IPS-15b (cell line): ENCODE results near the gene GP9.

ENCODE experiments used
- H3K27me3 ChIP-seq: one replicate; pipeline ENCODE4 v1.6.1; 2013; ENCODE audit warnings: low read length; ENCODE audit not compliant: control insufficient read depth, insufficient read depth
- H3K36me3 ChIP-seq: one replicate; pipeline ENCODE4 v1.6.1; 2013; ENCODE audit warnings: low read length; ENCODE audit not compliant: control insufficient read depth, insufficient read depth
- H3K4me1 ChIP-seq: one replicate; pipeline ENCODE4 v1.6.1; 2013; ENCODE audit warnings: mild to moderate bottlenecking, low read length; ENCODE audit not compliant: control insufficient read depth, insufficient read depth
- H3K4me3 ChIP-seq: one replicate; pipeline ENCODE4 v1.5.1; 2013; ENCODE audit warnings: low read depth, low read length
- H3K9ac ChIP-seq: one replicate; pipeline ENCODE4 v1.6.1; 2013; ENCODE audit warnings: low read depth, mild to moderate bottlenecking, low read length
- H3K9me3 ChIP-seq: one replicate; pipeline ENCODE4 v1.6.1; 2013; ENCODE audit warnings: mild to moderate bottlenecking, low read length; ENCODE audit not compliant: control insufficient read depth, insufficient read depth

Gene GP9

GRCh38 chr3:129020691-129021090 lies 39.9 kb upstream of the GP9 start:
- Histone ChIP-seq H3K9me3 (no peaks in the 10 kb centered on the region), H3K4me3 (no peak overlapping the region), H3K27me3 (peaks cover 13% of the 10 kb centered on the region), H3K36me3 (no peaks in the 10 kb centered on the region), H3K4me1 (no peaks in the 10 kb centered on the region), H3K9ac (no peak overlapping the region)

GRCh38 chr3:129021140-129021551 lies 39.4 kb upstream of the GP9 start:
- H3K4me3 ChIP-seq = no peak overlapping the region
- no peaks in the 10 kb centered on the region for H3K9me3 ChIP-seq
- H3K36me3 ChIP-seq = no peaks in the 10 kb centered on the region
- H3K9ac ChIP-seq = no peak overlapping the region
- no peaks in the 10 kb centered on the region for H3K4me1 ChIP-seq
- peaks cover 18% of the 10 kb centered on the region for H3K27me3 ChIP-seq

DNA sequence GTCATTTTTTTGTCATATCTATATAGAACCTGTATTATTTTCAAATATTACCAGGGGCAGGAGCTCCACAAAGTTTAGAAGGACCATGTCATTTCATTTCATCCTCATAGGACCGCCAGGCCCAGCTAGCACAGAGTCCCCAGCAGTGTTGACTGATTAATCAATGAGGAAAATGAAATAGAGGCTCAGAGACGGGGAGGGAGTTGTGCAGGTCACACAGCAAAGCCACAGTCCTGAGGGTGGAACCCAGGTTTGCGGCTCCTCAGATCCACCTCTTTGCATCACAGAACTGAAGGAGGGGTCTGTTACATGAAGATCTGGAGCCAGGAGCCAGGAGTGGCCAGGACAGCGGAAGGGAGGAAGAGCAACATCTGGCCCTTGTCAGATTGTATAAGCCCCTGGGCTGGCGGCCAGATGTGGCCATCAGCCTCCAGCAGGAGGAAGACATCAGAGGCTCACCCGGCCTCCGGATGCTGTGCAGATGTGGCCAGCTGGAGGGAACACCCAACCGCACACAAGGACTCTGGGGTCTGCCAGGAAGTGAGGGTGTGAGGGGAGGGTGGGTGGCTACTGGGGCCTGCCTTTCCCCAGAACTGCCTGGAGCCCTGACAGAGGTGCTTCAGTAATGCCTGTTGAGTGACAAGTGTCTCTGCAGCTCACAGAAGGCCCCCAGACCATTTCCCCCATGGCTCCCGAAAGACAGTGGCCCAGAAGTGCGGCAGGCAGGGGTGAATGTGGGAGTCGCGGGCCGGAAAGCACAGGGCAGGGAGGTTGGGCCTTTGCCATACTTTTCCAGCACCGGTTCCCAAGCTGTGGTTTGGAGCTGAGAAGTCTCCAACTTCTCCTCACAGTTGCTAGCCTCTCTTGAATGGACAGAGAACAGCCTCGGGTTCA lies 38.2 kb upstream of the GP9 start:
- no peak overlapping the region for H3K4me3 ChIP-seq
- no peaks in the 10 kb centered on the region for H3K4me1 ChIP-seq
- peaks cover 25% of the 10 kb centered on the region for H3K27me3 ChIP-seq
- H3K9me3 ChIP-seq = no peaks in the 10 kb centered on the region
- H3K9ac ChIP-seq = no peak overlapping the region
- H3K36me3 ChIP-seq = no peaks in the 10 kb centered on the region

DNA sequence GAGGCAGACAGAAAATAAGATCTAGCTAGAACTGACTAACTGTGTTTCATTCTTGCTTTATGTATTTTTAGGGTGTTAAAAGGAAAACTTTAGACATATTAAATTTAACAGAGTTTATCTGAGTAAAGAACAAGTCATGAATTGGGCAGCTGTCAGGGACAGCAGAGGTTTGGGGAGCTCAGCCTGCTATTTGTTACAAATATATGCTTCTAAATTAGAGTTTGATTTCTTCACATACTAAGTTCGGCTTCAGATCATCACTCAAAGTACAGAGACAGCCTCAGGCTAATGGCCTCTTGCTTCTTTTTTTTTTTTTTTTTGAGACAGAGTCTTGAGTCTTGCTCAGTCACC lies 37.6 kb upstream of the GP9 start:
- Histone ChIP-seq H3K27me3 (peaks cover 25% of the 10 kb centered on the region), H3K9ac (no peak overlapping the region)

DNA sequence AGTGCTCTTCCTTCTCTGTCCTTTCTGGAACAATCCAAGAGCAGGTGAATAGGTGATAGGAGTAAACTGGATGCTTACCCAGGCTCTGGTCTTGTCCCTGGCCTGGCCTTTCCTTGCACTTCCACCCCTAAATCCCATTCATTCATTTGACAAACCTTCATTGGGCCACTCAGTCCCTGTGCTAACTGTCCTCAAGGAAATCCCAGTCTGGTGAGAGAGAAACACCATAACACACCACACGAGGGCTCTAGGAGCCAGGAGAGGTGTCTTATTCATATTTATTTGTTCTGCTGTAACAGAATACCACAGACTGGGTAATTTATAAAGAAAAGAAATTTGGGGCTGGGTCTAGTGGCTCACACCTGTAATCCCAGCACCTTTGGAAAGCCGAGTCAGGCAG lies 36.7 kb upstream of the GP9 start:
- Histone ChIP-seq H3K4me1 (no peaks in the 10 kb centered on the region), H3K9ac (no peak overlapping the region), H3K4me3 (no peak overlapping the region), H3K27me3 (peaks cover 25% of the 10 kb centered on the region), H3K9me3 (no peaks in the 10 kb centered on the region), H3K36me3 (no peaks in the 10 kb centered on the region)

More for the DNA sequence above, 37.6 kb upstream of the GP9 start:
- H3K4me1 ChIP-seq = no peaks in the 10 kb centered on the region
- no peak overlapping the region for H3K4me3 ChIP-seq
- H3K36me3 ChIP-seq = no peaks in the 10 kb centered on the region
- H3K9me3 ChIP-seq = no peaks in the 10 kb centered on the region

- H3K4me1 ChIP-seq = no peaks in the 10 kb centered on the region
- H3K36me3 ChIP-seq = no peaks in the 10 kb centered on the region
- no peak overlapping the region for H3K9ac ChIP-seq
- H3K27me3 ChIP-seq = peaks cover 25% of the 10 kb centered on the region
- H3K9me3 ChIP-seq = no peaks in the 10 kb centered on the region
- H3K4me3 ChIP-seq = no peak overlapping the region
Measured at GRCh38 chr3:129025108-129025507, 35.5 kb upstream of the GP9 start.

- Histone ChIP-seq H3K27me3 (peaks cover 25% of the 10 kb centered on the region), H3K9me3 (no peaks in the 10 kb centered on the region), H3K9ac (no peak overlapping the region), H3K4me1 (no peaks in the 10 kb centered on the region), H3K36me3 (no peaks in the 10 kb centered on the region), H3K4me3 (no peak overlapping the region)
Measured at GRCh38 chr3:129025691-129026435, 34.7 kb upstream of the GP9 start.

DNA sequence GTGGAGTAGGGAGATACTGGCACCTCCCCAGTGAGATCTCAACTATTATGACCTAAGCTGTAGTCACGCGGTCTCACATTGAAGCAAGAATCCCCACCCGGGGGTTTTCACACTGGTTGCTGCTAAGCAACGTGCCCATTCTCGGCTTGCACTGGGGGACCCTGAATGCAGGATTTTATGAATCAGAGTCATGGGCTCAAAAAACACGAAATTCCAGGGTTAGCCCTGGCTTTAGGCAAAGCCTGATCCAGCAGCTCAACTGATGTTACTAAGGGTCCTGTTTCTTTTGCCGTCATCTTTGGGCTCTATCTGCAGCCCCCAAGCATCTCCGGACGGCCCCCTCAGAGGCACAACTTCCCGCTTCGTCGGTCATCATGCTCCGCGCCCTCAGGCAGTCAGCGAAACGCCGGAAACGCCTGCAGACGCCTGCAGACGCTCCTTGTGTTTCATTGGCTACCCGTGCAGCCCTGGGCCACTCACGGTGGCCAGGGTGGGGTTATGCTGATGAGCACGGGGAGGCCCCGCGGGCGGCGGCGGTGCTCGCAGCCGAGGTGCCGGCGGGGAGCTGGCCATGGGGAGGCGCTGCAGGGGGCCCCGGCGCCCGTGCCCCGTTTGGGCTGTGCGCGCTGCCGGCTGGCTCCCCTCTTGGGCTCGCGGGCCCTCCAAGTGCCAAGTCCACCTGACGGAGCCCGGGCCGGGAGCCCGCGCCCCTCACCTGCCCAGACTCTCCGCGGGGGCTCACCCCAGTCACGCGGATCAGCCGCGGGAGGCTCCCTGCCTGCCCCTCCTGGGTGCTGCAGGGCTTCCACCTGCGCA lies 33.6 kb upstream of the GP9 start:
- no peaks in the 10 kb centered on the region for H3K36me3 ChIP-seq
- H3K9ac ChIP-seq = no peak overlapping the region
- H3K9me3 ChIP-seq = no peaks in the 10 kb centered on the region
- H3K4me1 ChIP-seq = no peaks in the 10 kb centered on the region
- peaks cover 25% of the 10 kb centered on the region for H3K27me3 ChIP-seq
- H3K4me3 ChIP-seq = peak overlapping the region; percentile 58

DNA sequence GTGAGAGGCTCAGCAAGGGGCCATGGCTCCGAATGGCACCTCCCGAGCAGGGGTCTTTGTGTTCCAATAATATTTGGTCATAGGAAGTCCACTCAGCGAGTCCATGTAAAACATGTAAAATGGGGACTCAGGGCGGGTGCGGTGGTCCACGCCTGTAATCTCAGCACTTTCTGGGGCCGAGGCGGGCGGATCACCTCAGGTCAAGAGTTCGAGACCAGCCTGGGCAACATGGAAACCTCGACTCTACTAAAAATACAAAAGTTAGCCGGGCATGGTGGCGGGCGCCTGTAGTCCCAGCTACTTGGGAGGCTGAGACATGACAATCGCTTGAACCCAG lies 33.1 kb upstream of the GP9 start:
- Histone ChIP-seq H3K27me3 (peaks cover 25% of the 10 kb centered on the region), H3K4me1 (no peaks in the 10 kb centered on the region), H3K9me3 (no peaks in the 10 kb centered on the region), H3K9ac (no peak overlapping the region), H3K4me3 (peak overlapping the region; percentile 58), H3K36me3 (no peaks in the 10 kb centered on the region)

DNA sequence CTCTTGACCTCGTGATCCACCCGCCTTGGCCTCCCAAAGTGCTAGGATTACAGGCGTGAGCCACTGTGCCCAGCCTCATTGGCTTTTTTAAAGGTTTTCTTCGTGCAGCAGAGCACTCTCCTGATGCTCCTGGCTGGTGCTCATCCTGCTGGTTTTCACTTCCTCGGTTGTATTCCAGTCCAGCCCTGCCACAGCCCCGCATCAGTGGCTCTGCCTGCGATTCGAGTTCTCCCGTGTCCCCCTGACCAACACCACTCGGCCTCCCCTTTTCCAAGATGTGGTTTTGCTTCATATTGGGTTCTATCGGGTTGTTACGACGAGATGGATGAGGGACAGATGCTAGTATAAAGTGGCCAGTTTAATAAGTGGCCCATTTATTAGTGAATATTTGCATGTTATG lies 31.7 kb upstream of the GP9 start:
- H3K27me3 ChIP-seq = peaks cover 25% of the 10 kb centered on the region
- no peaks in the 10 kb centered on the region for H3K36me3 ChIP-seq
- no peak overlapping the region for H3K4me3 ChIP-seq
- no peaks in the 10 kb centered on the region for H3K9me3 ChIP-seq
- no peak overlapping the region for H3K9ac ChIP-seq
- no peaks in the 10 kb centered on the region for H3K4me1 ChIP-seq

DNA sequence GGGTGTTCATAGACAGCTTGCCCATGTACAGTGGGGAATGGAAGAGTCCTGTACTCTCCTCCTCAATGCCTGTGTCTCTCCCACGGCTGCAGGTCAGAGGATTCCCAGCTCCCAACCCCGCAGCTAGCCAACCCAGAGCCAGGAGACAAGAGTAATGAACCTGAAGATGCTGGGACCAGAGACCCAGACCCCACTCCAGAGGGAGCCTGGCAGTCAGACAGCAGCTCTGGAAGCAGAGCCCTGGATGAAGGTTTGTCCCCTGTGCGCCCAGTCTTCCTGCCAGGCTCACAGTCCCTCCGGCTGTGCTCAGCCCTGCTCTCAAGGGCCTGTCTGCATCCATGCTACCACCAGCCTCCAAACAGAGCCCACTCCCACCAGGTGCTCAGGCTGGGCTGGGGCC lies 30.0 kb upstream of the GP9 start:
- no peak overlapping the region for H3K4me3 ChIP-seq
- no peaks in the 10 kb centered on the region for H3K36me3 ChIP-seq
- no peaks in the 10 kb centered on the region for H3K9me3 ChIP-seq
- no peaks in the 10 kb centered on the region for H3K4me1 ChIP-seq
- no peak overlapping the region for H3K9ac ChIP-seq
- peaks cover 13% of the 10 kb centered on the region for H3K27me3 ChIP-seq
